Activated CD8-positive, alpha-beta memory T cell treated with anti-CD3 and anti-CD28 coated beads, Interleukin-2, amount 10 ng/mL, durations not matched to agents 7 days and 5 days (primary cell): Measurements from ENCODE around the gene MAGED4. TPM values are rescaled to one million over a fixed set of nuclear protein-coding genes. Genes with fewer than 3 reads are reported as not detected.
"Not testable (repeated sequence)": the region's sequence is repeated elsewhere in the genome, so short reads cannot be mapped to it uniquely, and the experiment has no call there.

ENCODE experiments used
- ATAC-seq: fragments of 150-1000 bp; cut with Tn5 transposase; one replicate; pipeline ENCODE4 v1.10.0; 2021; ENCODE audit warnings: moderate library complexity
- CTCF ChIA-PET: fragments of 350-600 bp; sonication (Branson Sonifier 250); formaldehyde crosslinking; loops from one replicate; lab custom pipeline; 2021; ENCODE audit warnings: antibody characterized with exemption; lab: Charles Lee
- DNase-seq: peaks from one replicate; pipeline ENCODE4 v3.0.0-alpha.2; 2020
- H3K27ac Mint-ChIP-seq: one replicate; pipeline ENCODE4 v1.8.0; 2021; ENCODE audit warnings: mild to moderate bottlenecking, mixed read lengths
- H3K27me3 Mint-ChIP-seq: one replicate; pipeline ENCODE4 v1.8.0; 2021; ENCODE audit warnings: mixed read lengths
- H3K36me3 Mint-ChIP-seq: one replicate; pipeline ENCODE4 v1.8.0; 2021; ENCODE audit warnings: mild to moderate bottlenecking, mixed read lengths
- H3K4me1 Mint-ChIP-seq: one replicate; pipeline ENCODE4 v1.8.0; 2021; ENCODE audit warnings: mixed read lengths
- H3K4me3 Mint-ChIP-seq: one replicate; pipeline ENCODE4 v1.8.0; 2021; ENCODE audit warnings: mild to moderate bottlenecking, moderate library complexity, mixed read lengths
- H3K9me3 Mint-ChIP-seq: one replicate; pipeline ENCODE4 v1.8.0; 2022; ENCODE audit warnings: low read depth, mixed read lengths
- total RNA-seq, 2 experiments: library from RNA; stranded (reverse); gene quantifications; one replicate each; pipeline ENCODE4 v1.2.3, GENCODE V29; 2021

MAGED4 gene, protein sequence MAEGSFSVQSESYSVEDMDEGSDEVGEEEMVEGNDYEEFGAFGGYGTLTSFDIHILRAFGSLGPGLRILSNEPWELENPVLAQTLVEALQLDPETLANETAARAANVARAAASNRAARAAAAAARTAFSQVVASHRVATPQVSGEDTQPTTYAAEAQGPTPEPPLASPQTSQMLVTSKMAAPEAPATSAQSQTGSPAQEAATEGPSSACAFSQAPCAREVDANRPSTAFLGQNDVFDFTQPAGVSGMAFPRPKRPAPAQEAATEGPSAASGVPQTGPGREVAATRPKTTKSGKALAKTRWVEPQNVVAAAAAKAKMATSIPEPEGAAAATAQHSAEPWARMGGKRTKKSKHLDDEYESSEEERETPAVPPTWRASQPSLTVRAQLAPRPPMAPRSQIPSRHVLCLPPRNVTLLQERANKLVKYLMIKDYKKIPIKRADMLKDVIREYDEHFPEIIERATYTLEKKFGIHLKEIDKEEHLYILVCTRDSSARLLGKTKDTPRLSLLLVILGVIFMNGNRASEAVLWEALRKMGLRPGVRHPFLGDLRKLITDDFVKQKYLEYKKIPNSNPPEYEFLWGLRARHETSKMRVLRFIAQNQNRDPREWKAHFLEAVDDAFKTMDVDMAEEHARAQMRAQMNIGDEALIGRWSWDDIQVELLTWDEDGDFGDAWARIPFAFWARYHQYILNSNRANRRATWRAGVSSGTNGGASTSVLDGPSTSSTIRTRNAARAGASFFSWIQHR
- under 1 TPM in 1 of 2 experiments, not detected in 1; 0.32 TPM for total RNA-seq

DNA sequence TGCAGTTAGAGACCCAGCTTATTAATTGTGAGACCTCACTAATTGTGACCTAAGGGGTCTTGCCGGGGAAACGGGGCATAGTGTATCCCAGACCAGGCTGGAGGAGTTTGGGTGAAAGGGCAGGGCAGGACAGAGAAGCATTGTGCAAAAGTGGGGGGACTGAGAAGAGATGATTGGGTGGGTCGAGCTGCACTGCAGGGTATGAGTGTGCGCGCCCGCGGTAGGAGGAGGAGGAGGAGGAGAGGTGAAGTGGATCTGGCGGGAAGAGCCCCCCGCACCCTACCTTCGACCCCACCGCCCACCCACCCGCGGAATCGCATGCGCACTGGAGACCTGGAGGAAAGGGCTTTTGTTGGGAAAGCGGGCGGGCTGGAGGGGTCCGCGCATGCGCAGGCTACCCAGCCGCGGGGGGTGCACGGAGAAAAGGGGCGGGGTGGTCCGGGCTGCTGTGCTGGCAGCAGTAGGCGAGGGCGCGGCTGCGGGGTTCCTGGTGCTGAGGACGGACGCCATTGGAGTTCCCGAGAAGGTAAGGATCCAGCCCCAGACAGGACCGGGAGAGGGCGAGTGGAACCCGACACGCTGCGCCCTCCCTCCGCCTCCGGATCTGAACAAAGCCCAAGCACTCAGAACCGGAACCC is at the start of gene MAGED4:
Gene MAGED4, plus strand, starts transcription at position 449 of the 638 bp plus-strand sequence. CDS start 1,035 bp downstream, outside the sequence.
- H3K27ac Mint-ChIP-seq, H3K9me3 Mint-ChIP-seq, DNase-seq, H3K4me3 Mint-ChIP-seq, H3K27me3 Mint-ChIP-seq, ATAC-seq, CTCF ChIA-PET, H3K36me3 Mint-ChIP-seq, H3K4me1 Mint-ChIP-seq: not testable (repeated sequence)

DNA sequence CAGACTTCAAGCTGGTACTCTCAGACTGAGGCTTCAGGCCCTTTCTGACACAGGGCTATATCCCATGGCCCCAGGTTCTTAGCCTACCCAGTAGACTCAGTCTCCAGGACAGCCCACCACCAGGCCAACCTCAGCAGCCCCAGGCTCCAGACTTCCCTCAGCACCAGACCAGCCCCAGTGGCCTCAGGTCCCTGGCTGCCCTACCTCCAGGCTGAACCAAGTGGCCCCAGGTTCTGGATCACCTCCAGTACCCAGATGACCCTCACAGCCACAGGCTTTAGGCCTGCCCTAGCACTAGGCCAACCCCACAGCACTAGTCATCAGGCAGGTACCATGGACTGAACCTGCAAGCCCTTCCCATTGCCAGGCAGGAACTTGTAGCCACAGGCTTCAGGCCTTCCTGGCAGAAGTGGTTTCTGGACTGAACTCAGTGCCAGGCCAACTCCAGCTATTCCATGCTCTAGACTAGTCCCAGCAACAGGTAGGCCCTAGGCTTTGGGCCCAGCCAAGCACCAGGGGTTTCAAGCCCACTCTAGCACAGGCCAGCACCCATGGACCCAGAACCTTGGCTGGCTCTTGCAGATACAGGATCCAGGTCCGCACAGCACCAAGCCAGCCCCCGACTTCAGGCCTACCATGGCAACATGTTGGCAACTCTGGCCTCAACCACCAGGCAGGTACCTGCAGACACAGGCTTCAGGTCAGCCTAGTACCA is 45.7 kb upstream of the MAGED4 start:
- no peak for ATAC-seq
- Mint-ChIP-seq H3K4me3 (no peak overlapping the region), H3K36me3 (no peaks in the 10 kb centered on the region), H3K27me3 (no peaks in the 10 kb centered on the region), H3K4me1 (no peaks in the 10 kb centered on the region), H3K27ac (no peak overlapping the region), H3K9me3 (no peaks in the 10 kb centered on the region)
- CTCF ChIA-PET = no interaction called here
- DNase-seq = no peak

DNA sequence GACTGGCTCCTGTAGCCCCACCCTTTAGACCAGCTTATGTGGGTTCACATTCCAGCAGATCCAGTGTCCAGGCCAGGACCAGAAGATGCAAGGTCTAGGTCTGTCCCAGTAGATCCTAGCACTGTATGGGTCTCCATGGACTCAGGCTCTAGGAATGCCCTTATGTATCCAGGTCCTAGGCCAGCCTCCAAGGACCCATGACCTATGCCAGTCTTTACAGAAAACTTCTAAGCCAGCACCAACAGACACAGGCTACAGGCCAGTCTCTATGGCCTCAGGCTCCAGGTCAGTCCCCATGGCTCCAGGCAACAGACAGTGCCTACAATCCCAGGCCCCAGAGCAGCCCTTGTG is 45.2 kb upstream of the MAGED4 start:
- Mint-ChIP-seq H3K4me3 (no peak overlapping the region), H3K36me3 (no peaks in the 10 kb centered on the region), H3K9me3 (no peaks in the 10 kb centered on the region), H3K4me1 (no peaks in the 10 kb centered on the region), H3K27ac (no peak overlapping the region), H3K27me3 (no peaks in the 10 kb centered on the region)
- DNase-seq (no peak), ATAC-seq (no peak)
- CTCF ChIA-PET = no interaction called here

DNA sequence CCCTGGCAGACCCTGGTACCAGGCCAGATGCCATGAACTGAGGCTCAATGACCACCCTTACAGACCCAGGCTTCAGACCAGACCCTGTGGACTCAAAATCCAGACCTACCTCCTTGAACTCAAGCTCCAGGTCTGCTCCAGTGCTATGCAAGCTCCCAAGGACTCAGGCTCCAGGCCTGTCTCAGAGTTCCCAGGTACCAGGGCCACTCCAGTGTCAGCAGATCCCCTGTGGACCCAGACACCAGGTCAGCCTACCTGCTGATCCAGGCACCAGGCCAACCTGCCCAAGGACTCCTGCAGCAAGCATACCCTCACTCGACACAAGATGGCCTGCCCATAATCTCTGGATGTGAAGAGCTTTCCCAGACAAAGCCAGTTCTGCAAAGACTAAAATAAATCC is 44.7 kb upstream of the MAGED4 start:
- H3K4me1 Mint-ChIP-seq = no peaks in the 10 kb centered on the region
- H3K27ac Mint-ChIP-seq = no peak overlapping the region
- CTCF ChIA-PET = no interaction called here
- no peak for ATAC-seq
- no peak overlapping the region for H3K4me3 Mint-ChIP-seq
- no peaks in the 10 kb centered on the region for H3K27me3 Mint-ChIP-seq
- no peaks in the 10 kb centered on the region for H3K9me3 Mint-ChIP-seq
- no peaks in the 10 kb centered on the region for H3K36me3 Mint-ChIP-seq
- DNase-seq = no peak

DNA sequence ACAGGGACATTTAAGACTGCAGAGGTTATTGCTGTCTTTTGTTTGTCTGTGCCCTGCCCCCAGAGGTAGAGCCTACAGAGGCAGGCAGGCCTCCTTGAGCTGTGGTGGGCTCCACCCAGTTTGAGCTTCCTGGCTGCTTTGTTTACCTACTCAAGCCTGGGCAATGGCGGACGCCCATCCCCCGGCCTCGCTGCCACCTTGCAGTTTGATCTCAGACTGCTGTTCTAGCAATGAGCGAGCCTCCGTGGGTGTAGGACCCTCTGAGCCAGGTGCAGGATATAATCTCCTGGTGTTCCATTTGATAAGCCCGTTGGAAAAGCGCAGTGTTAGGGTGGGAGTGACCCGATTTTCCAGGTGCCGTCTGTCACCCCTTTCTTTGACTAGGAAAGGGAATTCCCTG is 34.0 kb upstream of the MAGED4 start:
- H3K4me3 Mint-ChIP-seq, H3K27ac Mint-ChIP-seq, H3K4me1 Mint-ChIP-seq, H3K9me3 Mint-ChIP-seq, H3K27me3 Mint-ChIP-seq, DNase-seq, CTCF ChIA-PET, H3K36me3 Mint-ChIP-seq, ATAC-seq: not testable (repeated sequence)

DNA sequence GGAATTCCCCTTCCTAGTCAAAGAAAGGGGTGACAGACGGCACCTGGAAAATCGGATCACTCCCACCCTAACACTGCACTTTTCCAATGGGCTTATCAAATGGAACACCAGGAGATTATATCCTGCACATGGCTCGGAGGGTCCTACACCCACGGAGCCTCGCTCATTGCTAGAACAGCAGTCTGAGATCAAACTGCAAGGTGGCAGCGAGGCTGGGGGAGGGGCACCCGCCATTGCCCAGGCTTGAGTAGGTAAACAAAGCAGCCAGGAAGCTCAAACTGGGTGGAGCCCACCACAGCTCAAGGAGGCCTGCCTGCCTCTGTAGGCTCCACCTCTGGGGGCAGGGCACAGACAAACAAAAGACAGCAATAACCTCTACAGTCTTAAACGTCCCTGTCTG is 24.5 kb upstream of the MAGED4 start:
- CTCF ChIA-PET, H3K27me3 Mint-ChIP-seq, H3K27ac Mint-ChIP-seq, H3K36me3 Mint-ChIP-seq, H3K4me3 Mint-ChIP-seq, H3K4me1 Mint-ChIP-seq, DNase-seq, H3K9me3 Mint-ChIP-seq, ATAC-seq: not testable (repeated sequence)

DNA sequence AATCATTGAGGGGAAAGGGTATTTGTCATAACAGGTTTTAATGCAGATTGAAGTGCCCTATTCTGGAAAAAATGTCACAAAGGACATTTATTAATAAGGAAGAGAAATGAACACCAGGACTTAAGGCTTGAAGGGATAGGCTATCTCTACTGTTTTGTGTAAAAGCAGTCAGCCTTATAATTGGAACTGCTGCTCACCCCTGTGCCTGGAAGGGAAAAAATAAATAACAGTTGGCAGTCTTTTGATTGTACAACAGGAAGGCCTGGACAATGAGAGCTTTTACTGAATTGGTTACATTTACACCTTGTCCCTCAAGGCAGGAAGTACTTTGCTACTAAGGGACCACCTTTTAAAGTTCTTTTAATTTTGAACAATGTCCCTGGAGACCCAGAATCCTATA is 17.8 kb upstream of the MAGED4 start:
- DNase-seq (no peak), ATAC-seq (no peak)
- Mint-ChIP-seq H3K27ac (no peak overlapping the region), H3K9me3 (no peaks in the 10 kb centered on the region), H3K27me3 (peaks cover 8% of the 10 kb centered on the region), H3K4me3 (no peak overlapping the region), H3K36me3 (no peaks in the 10 kb centered on the region), H3K4me1 (no peaks in the 10 kb centered on the region)
- CTCF ChIA-PET = no interaction called here

DNA sequence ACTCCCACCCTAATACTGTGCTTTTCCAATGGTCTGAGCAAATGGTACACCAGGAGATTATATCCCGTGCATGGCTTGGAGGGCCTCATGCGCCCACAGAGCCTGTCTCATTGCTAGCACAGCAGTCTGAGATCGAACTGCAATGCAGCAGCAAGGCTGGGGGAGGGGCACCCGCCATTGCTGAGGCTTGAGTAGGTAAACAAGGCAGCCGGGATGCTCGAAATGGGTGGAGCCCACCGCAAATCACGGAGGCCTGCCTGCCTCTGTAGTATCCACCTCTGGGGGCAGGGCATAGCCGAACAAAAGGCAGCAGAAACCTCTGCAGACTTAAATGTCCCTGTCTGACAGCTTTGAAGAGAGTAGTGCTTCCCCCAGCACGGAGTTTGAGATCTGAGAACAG is 13.6 kb upstream of the MAGED4 start:
- H3K27me3 Mint-ChIP-seq, CTCF ChIA-PET, H3K4me3 Mint-ChIP-seq, H3K9me3 Mint-ChIP-seq, H3K27ac Mint-ChIP-seq, ATAC-seq, DNase-seq, H3K4me1 Mint-ChIP-seq, H3K36me3 Mint-ChIP-seq: not testable (repeated sequence)

DNA sequence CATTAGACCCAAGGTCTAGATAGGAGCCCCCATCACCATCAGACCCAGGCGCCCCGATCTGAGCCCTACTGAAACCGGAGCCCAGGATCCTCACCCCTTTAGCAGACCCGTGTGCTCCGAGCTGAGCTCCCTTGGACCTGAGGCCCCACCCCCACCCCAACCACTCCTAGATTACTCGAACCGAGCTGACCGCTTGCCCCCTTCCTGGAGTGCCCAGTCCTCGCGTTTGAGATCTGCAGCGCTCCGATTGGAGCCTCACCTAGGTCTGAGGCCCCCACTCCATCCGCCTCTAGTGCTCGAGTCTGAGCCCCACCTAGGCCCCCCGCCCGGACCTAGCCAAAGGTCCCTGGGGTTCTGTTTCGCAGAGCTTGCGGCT is 378 bp downstream of the MAGED4 start:
- DNase-seq, H3K9me3 Mint-ChIP-seq, ATAC-seq, CTCF ChIA-PET, H3K36me3 Mint-ChIP-seq, H3K4me1 Mint-ChIP-seq, H3K4me3 Mint-ChIP-seq, H3K27ac Mint-ChIP-seq, H3K27me3 Mint-ChIP-seq: not testable (repeated sequence)

DNA sequence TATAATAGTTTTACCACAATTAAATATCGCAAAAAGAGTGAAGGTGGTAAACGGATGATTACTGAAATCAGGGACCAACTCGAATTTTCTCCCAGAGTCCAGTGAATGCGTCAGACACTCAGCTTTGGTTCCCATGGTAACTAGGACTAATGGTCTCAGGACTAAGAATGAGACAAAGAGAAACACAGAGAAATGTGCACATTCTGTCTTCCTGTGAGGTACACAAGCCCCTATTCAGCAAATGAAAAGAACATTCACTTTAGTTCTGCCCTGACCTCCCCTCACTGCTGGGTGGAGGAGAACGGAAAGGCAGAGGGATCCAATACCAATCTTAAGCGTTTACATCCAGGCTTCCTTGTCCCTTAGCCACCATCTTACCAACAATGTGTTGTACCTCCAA is 26.7 kb downstream of the MAGED4 start:
- H3K27ac Mint-ChIP-seq, H3K9me3 Mint-ChIP-seq, H3K27me3 Mint-ChIP-seq, H3K36me3 Mint-ChIP-seq, CTCF ChIA-PET, H3K4me1 Mint-ChIP-seq, H3K4me3 Mint-ChIP-seq, DNase-seq, ATAC-seq: not testable (repeated sequence)

DNA sequence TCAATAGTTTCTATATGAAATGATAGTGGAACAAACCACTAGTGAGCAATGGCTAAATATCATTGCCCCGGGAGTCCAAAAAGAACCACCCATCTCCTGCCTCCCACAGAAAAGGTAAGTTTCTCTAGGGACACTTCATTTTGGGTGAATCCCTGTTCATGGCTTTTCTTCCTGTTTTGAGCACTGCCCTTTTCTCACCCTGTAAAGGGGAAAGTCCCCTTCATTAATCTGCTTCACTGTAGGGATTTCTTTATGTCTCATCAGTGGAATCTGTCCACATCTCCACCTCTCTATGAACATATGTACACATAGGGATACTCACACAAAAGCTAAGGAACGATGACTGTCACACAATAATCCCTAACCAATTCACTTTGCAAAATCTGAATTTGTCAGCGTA is 28.6 kb downstream of the MAGED4 start:
- DNase-seq (no peak), ATAC-seq (no peak)
- Mint-ChIP-seq H3K9me3 (no peaks in the 10 kb centered on the region), H3K4me1 (no peaks in the 10 kb centered on the region), H3K4me3 (no peak overlapping the region), H3K27ac (no peak overlapping the region), H3K27me3 (peaks cover 5% of the 10 kb centered on the region), H3K36me3 (no peaks in the 10 kb centered on the region)
- CTCF ChIA-PET = no interaction called here

DNA sequence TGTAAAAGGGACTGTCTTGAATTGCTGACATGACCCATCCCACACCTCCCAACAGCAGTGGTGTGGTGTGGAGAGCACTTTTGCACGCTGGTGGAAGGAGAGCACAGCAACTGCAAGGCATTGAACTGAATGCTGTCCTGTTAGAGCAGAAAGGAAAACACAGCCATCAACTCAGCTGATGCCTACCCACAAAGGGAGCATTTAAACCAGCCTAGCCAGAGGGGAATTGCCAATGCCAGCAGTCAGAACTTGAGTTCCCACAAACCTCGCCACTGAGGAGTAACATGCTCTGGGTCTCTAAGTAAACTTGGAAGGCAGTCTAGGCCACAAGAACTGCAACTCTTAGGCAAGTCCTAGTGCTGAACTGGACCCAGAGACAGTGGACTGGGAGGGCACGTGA is 31.9 kb downstream of the MAGED4 start:
- Mint-ChIP-seq H3K9me3 (no peaks in the 10 kb centered on the region), H3K27ac (no peak overlapping the region), H3K36me3 (no peaks in the 10 kb centered on the region), H3K4me3 (no peak overlapping the region), H3K4me1 (no peaks in the 10 kb centered on the region), H3K27me3 (peaks cover 7% of the 10 kb centered on the region)
- ATAC-seq (no peak), DNase-seq (no peak)
- CTCF ChIA-PET = no interaction called here

DNA sequence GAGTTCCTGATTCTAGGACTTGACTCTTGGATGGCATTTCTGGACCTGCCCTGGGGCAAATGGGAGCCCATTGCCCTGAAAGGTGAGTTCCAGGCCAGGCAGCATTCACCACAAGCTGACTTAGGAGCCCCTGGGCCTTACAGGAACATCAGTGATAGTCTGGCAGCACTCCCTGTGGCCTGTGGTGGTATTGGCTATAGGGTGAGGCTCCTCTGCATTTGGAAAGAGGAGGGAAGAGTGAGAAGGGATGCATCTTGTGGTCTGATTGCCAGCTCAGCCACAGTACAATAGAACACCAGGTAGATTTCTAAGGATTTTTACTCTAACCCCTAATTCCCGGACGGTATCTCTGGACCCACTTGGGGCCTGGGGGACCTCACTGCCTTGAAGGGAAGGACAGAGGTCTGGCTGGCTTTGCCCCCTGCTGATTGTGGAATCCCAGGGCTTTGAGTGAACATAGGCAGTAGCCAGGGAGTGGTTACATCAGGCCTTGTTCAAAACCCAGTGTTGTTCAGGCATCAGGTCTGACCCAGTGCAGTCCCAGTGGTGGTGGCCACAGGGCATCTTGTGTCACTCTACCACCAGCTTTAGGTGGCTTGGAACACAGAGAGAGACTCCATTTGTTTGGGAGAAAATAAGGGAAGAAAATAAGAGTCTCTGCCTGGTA is 32.9 kb downstream of the MAGED4 start:
- no peaks in the 10 kb centered on the region for H3K4me1 Mint-ChIP-seq
- ATAC-seq (no peak), DNase-seq (no peak)
- peaks cover 7% of the 10 kb centered on the region for H3K27me3 Mint-ChIP-seq
- no peak overlapping the region for H3K4me3 Mint-ChIP-seq
- CTCF ChIA-PET = no interaction called here
- no peaks in the 10 kb centered on the region for H3K36me3 Mint-ChIP-seq
- no peaks in the 10 kb centered on the region for H3K9me3 Mint-ChIP-seq
- H3K27ac Mint-ChIP-seq = no peak overlapping the region
